Measurements from ENCODE around the gene SLC38A1.

- TF ChIP-seq, protein P1, sequence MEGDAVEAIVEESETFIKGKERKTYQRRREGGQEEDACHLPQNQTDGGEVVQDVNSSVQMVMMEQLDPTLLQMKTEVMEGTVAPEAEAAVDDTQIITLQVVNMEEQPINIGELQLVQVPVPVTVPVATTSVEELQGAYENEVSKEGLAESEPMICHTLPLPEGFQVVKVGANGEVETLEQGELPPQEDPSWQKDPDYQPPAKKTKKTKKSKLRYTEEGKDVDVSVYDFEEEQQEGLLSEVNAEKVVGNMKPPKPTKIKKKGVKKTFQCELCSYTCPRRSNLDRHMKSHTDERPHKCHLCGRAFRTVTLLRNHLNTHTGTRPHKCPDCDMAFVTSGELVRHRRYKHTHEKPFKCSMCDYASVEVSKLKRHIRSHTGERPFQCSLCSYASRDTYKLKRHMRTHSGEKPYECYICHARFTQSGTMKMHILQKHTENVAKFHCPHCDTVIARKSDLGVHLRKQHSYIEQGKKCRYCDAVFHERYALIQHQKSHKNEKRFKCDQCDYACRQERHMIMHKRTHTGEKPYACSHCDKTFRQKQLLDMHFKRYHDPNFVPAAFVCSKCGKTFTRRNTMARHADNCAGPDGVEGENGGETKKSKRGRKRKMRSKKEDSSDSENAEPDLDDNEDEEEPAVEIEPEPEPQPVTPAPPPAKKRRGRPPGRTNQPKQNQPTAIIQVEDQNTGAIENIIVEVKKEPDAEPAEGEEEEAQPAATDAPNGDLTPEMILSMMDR (IDR thresholded peaks at IDR 0.05), result no peak
- TF ChIP-seq POLR2A (IDR thresholded peaks at IDR 0.05), result no peak
- no peak for TF ChIP-seq POLR2AphosphoS5 (IDR thresholded peaks at IDR 0.05)
Measured at GRCh38 chr12:46159309-46159901, 109.4 kb downstream of the SLC38A1 start.
